ENCODE data around the gene RORB.

Gene RORB

DNA sequence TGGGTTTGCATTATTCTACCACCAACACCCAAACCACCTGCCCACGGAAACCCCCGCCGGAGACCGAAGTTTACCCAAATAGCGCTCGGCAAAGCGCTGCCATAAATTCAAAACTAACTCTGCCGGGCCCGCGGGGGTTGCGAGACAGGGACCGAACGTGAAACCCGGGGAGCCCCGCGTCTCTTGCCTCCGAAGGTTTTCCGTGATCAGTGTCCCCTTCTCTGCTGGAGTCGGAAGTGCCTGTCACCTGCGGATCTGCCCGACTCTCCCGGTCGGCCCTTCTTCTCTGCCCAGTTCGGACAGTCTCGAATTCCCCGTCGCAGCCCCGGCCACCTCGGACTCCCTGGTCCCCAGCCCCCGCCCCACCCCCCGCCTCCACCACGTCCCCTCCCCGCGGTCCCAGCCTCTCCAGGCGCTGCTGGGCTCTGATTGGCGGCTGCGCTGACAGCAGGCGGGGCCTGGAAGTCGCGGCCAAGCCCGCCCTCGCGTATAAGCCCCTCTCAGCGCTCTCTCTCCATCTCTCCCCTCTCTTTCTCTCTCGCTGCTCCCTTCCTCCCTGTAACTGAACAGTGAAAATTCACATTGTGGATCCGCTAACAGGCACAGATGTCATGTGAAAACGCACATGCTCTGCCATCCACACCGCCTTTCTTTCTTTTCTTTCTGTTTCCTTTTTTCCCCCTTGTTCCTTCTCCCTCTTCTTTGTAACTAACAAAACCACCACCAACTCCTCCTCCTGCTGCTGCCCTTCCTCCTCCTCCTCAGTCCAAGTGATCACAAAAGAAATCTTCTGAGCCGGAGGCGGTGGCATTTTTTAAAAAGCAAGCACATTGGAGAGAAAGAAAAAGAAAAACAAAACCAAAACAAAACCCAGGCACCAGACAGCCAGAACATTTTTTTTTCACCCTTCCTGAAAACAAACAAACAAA is at the start of gene RORB:
TSS of gene RORB (plus strand) at position 517 of the 929 bp plus-strand sequence. CDS start 642 bp downstream, outside the sequence.
- DNase-seq = peak; percentile 2 to 24

GRCh38 chr9:74447451-74448193 is 49.5 kb upstream of the RORB start:
- no peak for DNase-seq

- DNase-seq = no peak
Measured at GRCh38 chr9:74449060-74449459, 48.1 kb upstream of the RORB start.

DNA sequence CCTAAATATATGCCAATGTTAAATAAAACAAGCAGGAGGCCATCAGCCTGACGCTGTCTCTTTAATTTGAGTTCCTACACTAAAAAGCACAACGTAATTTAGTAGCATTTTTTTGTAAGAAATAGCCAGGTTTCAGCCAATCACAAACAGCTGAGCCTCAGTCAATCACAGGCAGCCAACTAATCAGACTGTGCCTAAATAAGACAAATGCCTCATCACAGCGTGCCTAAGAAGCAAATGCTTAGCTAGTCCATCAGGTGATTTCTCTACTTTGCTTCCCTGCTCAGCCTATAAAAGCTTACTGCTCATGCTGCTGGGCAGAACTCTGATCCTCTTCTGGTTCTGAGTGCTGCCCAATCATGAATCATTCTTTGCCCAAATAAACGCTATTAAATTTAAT is 38.3 kb upstream of the RORB start:
- no peak for DNase-seq

DNA sequence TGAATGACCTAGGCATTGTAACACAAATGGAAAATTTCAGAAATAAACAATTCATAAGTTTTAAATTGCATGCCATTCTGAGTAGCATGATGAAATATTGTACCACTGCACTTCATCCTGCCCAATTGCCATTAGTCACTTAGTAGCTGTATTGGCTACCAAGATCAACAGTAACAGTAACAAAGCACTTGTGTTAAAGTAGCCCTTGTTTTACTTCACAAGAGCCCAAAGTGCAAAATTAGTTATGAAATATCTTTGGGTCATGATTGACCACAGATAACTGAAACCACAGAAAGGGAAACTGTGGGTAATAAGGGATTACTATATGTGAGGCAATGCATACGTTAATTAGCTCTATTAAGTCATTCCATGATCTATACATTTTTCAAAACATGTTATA is 33.3 kb upstream of the RORB start:
- no peak for DNase-seq

DNA sequence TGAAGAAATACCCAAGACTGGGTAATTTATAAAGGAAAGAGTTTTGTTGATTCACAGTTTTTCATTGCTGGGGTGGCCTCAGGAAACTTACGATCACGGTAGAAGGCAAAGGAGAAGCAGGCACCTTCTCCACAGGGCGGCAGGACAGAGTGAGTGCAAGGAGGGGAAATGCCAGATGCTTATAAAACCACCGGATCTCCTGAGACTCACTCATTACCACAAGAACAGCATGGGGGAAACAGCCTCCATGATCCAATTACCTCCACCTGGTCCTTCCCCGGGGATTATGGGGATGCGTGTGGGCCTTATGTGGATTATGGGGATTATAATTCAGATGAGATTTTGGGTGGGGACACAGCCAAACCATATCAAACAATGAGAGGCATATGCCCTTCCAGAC is 18.5 kb upstream of the RORB start:
- no peak for DNase-seq

DNA sequence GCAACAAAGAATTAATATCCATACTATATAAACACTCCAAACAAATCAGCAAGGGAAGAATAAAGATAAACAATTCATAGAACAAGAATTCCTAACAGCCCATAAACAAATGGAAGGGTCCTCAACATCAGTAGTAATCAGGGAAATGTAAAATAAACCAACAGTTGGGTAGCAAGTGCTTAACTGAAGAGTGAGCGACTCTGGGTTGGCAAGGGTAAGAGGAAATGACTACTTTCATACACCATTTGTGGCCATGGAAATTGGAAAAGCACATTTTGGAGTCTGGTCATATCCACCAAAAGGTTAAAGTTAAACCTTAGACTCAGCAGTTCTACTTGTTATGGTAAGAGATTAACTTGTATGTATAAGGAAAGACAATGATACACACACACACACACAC is 17.4 kb upstream of the RORB start:
- DNase-seq = no peak

GRCh38 chr9:74487395-74487794 is 9.7 kb upstream of the RORB start:
- no peak for DNase-seq

GRCh38 chr9:74493512-74493911 is 3.6 kb upstream of the RORB start:
- no peak for DNase-seq

DNA sequence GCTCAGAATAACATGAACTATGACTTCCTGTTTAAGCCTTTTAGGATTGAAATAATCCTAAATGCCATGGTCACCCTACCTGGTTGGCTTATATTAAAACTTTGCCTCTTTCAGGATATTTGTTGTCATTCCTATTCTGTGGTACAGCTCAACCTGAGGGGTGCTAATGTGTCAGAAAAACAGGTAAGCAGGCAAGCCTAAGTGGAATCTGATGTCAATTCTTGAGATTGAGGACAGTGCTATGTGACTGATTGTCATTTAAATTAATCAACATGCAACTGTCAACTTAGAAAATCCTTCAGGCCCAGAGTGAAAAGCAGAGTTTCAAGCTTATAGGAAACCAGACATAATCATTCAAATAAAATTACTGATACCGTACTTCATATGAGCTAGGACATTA is 2.6 kb upstream of the RORB start:
- DNase-seq = no peak

- DNase-seq = no peak
Measured at GRCh38 chr9:74496406-74496805, 729 bp upstream of the RORB start.

DNA sequence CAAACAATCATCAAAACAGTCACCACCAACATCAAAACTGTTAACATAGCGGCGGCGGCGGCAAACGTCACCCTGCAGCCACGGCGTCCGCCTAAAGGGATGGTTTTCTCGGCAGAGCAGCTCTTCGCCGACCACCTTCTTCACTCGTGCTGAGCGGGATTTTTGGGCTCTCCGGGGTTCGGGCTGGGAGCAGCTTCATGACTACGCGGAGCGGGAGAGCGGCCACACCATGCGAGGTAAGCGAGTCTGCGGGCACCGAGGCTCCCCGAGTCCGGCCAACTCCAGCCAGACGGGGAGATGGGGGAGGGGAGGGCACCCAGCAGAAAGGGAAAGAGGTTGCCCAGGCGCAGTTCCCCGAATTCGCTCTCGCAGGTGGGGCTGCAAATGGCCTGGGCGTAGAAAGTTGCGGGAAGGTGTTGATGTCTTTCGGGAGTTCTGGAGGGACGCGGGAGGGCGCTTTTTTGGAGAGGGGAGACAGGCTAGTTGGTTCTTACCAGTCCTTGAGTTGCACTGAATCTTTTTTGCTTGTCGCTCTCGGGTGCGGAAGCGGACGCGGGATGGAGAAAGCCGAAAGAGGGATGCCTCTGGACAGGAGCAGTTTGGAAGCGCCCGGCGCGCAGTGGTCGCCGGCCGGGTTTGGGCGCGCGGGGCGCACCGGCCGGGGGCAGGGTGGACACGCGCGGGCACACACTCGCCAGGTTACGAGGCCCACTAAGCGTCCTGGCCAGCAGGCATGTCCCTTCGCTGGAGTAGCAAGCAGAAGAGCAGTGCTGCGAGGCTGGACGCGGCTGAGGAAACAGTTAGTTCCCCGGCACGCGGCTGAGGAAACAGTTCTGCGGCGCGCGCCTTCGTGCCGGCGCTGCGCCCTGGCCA is 849 bp downstream of the RORB start:
- DNase-seq = peak in 1 of 2 donors; percentile 2

DNA sequence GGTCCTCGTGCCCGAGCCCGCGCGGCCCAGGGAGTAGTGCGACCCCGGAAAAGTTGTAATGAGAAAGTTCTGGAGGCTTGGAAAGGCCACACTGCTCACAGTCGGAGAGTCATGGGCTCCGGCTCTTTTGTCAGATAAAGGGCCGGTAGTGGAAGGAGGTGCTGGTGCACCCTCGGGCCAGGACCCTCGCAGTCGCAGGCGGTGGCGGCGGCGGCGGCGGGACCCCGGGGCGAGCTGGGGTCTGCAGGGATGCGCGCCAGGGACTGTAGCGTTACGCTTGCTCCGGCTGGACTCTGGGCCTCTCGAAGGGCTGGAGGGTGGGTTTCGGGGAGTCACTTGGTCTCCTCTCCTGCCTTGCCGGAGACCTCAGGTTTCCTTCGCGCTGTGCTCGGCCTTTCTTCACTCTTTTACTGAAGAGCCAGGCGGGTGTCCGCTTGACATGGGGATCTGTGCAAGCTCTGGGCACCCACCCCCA is 1.5 kb downstream of the RORB start:
- no peak for DNase-seq

- DNase-seq = no peak
Measured at GRCh38 chr9:74499111-74499601, 2.0 kb downstream of the RORB start.

GRCh38 chr9:74499770-74500583 is 2.8 kb downstream of the RORB start:
- no peak for DNase-seq

- no peak for DNase-seq
Measured at GRCh38 chr9:74500584-74500924, 3.4 kb downstream of the RORB start.

- DNase-seq = no peak
Measured at GRCh38 chr9:74501570-74501969, 4.4 kb downstream of the RORB start.

GRCh38 chr9:74503219-74503618 is 6.1 kb downstream of the RORB start:
- no peak for DNase-seq

- no peak for DNase-seq
Measured at GRCh38 chr9:74503666-74504065, 6.5 kb downstream of the RORB start.

GRCh38 chr9:74511333-74511732 is 14.2 kb downstream of the RORB start:
- DNase-seq = no peak

GRCh38 chr9:74512416-74512815 is 15.3 kb downstream of the RORB start:
- no peak for DNase-seq

GRCh38 chr9:74513221-74513620 is 16.1 kb downstream of the RORB start:
- no peak for DNase-seq

All from stimulated activated CD4-positive, alpha-beta T cell treated with anti-CD3 and anti-CD28 coated beads, Interleukin-2, amount 100 ng/mL, for 48 hours (primary cell).